Large intestine (tissue), 3 donors: ENCODE results near the gene PRUNE2. TPM values are rescaled to one million over a fixed set of nuclear protein-coding genes. Genes with fewer than 3 reads are reported as not detected.

Source experiments
- DNase-seq, 2 donors: peaks; one replicate each; pipeline versions ENCODE4 v3.0.0 to v3.0.0-alpha.2; 2013
- H3K27ac ChIP-seq: one replicate; pipeline ENCODE4 v1.5.1; 2013; ENCODE audit warnings: low read length
- H3K27me3 ChIP-seq: 2 replicates; pipeline ENCODE4 v1.6.1; 2013; ENCODE audit warnings: low read length; ENCODE audit not compliant: control insufficient read depth, insufficient read depth
- H3K36me3 ChIP-seq: 2 replicates; pipeline ENCODE4 v1.6.1; 2013; ENCODE audit warnings: low read length; ENCODE audit not compliant: control insufficient read depth, insufficient read depth
- H3K4me1 ChIP-seq: one replicate; pipeline ENCODE4 v1.6.1; 2013; ENCODE audit warnings: low read length; ENCODE audit not compliant: control insufficient read depth, insufficient read depth
- H3K4me3 ChIP-seq: one replicate; pipeline ENCODE4 v1.5.1; 2013; ENCODE audit warnings: low read length
- H3K9me3 ChIP-seq: one replicate; pipeline ENCODE4 v1.6.1; 2013; ENCODE audit warnings: mild to moderate bottlenecking, low read depth, low read length, moderate library complexity; ENCODE audit not compliant: control insufficient read depth
- WGBS: methylation state at CpG from one replicate; pipeline ENCODE4 v1.1.5; 2013; ENCODE audit warnings: low lambda C conversion rate; ENCODE audit not compliant: insufficient coverage; 5-methylcytosine and 5-hydroxymethylcytosine counted together
- polyA plus RNA-seq: library from polyadenylated mRNA; unstranded; fragments of 120-200 nt; gene quantifications from one replicate; pipeline ENCODE4 v1.2.1, GENCODE V29; 2013

Gene PRUNE2
- polyA plus RNA-seq, 1 donor, result 68.1 TPM

DNA sequence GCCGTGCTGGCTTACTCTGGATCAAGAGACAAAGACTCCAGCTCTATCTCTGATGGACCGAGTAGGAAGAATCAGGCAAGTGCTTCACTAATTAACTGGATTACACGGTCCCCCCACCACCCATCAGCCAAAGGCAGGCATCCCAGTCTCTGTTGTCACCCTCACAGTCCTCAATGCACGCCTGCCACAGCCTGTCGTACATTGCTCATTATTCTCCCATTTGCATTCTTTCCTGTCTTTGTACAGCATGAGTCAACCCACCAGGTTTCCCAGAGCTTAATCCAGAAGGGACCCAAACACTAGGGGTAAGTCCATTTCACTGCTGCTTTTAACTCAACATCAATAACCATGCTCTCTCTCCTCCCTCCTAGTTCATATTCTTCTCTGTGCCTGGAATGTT lies 97.3 kb downstream of the PRUNE2 start:
- peaks cover 5% of the 10 kb centered on the region for H3K4me1 ChIP-seq
- no peaks in the 10 kb centered on the region for H3K9me3 ChIP-seq
- no peak overlapping the region for H3K4me3 ChIP-seq
- H3K27ac ChIP-seq, result no peak overlapping the region
- DNase-seq, result no peak
- H3K27me3 ChIP-seq, result no peaks in the 10 kb centered on the region
- no CpG with 5 or more reads among the region's 5 CpGs for WGBS
- H3K36me3 ChIP-seq, result no peaks in the 10 kb centered on the region

DNA sequence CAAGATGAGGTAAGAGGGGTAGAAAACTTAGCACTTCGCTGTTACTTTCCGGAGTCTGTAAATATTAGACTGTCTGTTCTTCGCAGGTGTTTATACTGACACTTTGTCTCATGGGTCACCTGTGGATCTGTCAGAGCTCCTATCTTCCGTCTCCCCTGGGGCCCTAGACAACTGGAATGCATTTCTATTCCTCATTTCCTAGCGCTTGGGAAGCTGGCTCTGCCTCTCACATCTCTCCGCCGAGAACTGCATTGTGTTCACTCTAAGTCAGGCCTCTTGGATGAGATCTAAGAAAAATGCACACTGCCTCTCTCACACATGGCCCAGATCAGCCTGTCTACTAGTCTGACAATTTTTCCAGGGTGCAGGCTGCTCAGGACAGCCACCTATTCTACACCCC lies 102.2 kb downstream of the PRUNE2 start:
- no peaks in the 10 kb centered on the region for H3K27me3 ChIP-seq
- H3K27ac ChIP-seq, result no peak overlapping the region
- no CpG with 5 or more reads among the region's 7 CpGs for WGBS
- no peaks in the 10 kb centered on the region for H3K36me3 ChIP-seq
- no peak overlapping the region for H3K4me3 ChIP-seq
- DNase-seq, result no peak
- H3K4me1 ChIP-seq, result peaks cover 20% of the 10 kb centered on the region
- H3K9me3 ChIP-seq, result no peaks in the 10 kb centered on the region

- Histone ChIP-seq H3K9me3 (no peaks in the 10 kb centered on the region), H3K27ac (no peak overlapping the region), H3K4me3 (no peak overlapping the region), H3K4me1 (peaks cover 24% of the 10 kb centered on the region), H3K36me3 (no peaks in the 10 kb centered on the region), H3K27me3 (no peaks in the 10 kb centered on the region)
- WGBS, result no CpG with 5 or more reads among the region's 2 CpGs
- DNase-seq, result no peak
These were observed 102.8 kb downstream of the PRUNE2 start for GRCh38 chr9:76803083-76803482.

- WGBS, result 43% methylated on average over 1 of the region's 1 CpG
- Histone ChIP-seq H3K4me3 (no peak overlapping the region), H3K36me3 (no peaks in the 10 kb centered on the region), H3K9me3 (no peaks in the 10 kb centered on the region), H3K4me1 (peaks cover 24% of the 10 kb centered on the region), H3K27me3 (no peaks in the 10 kb centered on the region), H3K27ac (no peak overlapping the region)
- no peak for DNase-seq
These were observed 105.0 kb downstream of the PRUNE2 start for GRCh38 chr9:76800901-76801300.

- WGBS, result no CpG with 5 or more reads among the region's 1 CpG
- Histone ChIP-seq H3K4me1 (peaks cover 28% of the 10 kb centered on the region), H3K4me3 (no peak overlapping the region), H3K36me3 (no peaks in the 10 kb centered on the region), H3K27ac (no peak overlapping the region), H3K9me3 (no peaks in the 10 kb centered on the region), H3K27me3 (no peaks in the 10 kb centered on the region)
- DNase-seq, result peak; percentile 51 to 81
These were observed 106.4 kb downstream of the PRUNE2 start for GRCh38 chr9:76799473-76799872.

GRCh38 chr9:76798527-76798926 lies 107.4 kb downstream of the PRUNE2 start:
- no peaks in the 10 kb centered on the region for H3K36me3 ChIP-seq
- no peak overlapping the region for H3K4me3 ChIP-seq
- peaks cover 22% of the 10 kb centered on the region for H3K4me1 ChIP-seq
- H3K27ac ChIP-seq, result peak overlapping the region; percentile 32
- no peaks in the 10 kb centered on the region for H3K27me3 ChIP-seq
- no peaks in the 10 kb centered on the region for H3K9me3 ChIP-seq
- WGBS, result no CpG with 5 or more reads among the region's 2 CpGs
- no peak for DNase-seq

GRCh38 chr9:76796296-76796695 lies 109.6 kb downstream of the PRUNE2 start:
- no peaks in the 10 kb centered on the region for H3K27me3 ChIP-seq
- H3K4me1 ChIP-seq, result peaks cover 24% of the 10 kb centered on the region
- H3K4me3 ChIP-seq, result no peak overlapping the region
- H3K9me3 ChIP-seq, result no peaks in the 10 kb centered on the region
- no peak for DNase-seq
- H3K27ac ChIP-seq, result no peak overlapping the region
- H3K36me3 ChIP-seq, result no peaks in the 10 kb centered on the region
- WGBS, result 20% methylated on average over 1 of the region's 5 CpGs

GRCh38 chr9:76793784-76794431 lies 112.0 kb downstream of the PRUNE2 start:
- H3K4me1 ChIP-seq, result peaks cover 37% of the 10 kb centered on the region
- H3K36me3 ChIP-seq, result no peaks in the 10 kb centered on the region
- 60% methylated on average over 1 of the region's 15 CpGs for WGBS
- no peaks in the 10 kb centered on the region for H3K27me3 ChIP-seq
- no peak for DNase-seq
- no peak overlapping the region for H3K4me3 ChIP-seq
- no peak overlapping the region for H3K27ac ChIP-seq
- H3K9me3 ChIP-seq, result no peaks in the 10 kb centered on the region

- Histone ChIP-seq H3K27ac (peak overlapping the region; percentile 80), H3K9me3 (no peaks in the 10 kb centered on the region), H3K4me3 (no peak overlapping the region), H3K36me3 (no peaks in the 10 kb centered on the region), H3K4me1 (peaks cover 32% of the 10 kb centered on the region), H3K27me3 (no peaks in the 10 kb centered on the region)
- peak; percentile 82 to 94 for DNase-seq
- no CpG with 5 or more reads among the region's 1 CpG for WGBS
These were observed 116.1 kb downstream of the PRUNE2 start for GRCh38 chr9:76789840-76790239.

GRCh38 chr9:76787677-76788076 lies 118.2 kb downstream of the PRUNE2 start:
- no peaks in the 10 kb centered on the region for H3K9me3 ChIP-seq
- H3K27me3 ChIP-seq, result no peaks in the 10 kb centered on the region
- no peaks in the 10 kb centered on the region for H3K36me3 ChIP-seq
- no peak overlapping the region for H3K27ac ChIP-seq
- WGBS, result 80% methylated on average over 1 of the region's 11 CpGs
- peaks cover 26% of the 10 kb centered on the region for H3K4me1 ChIP-seq
- no peak overlapping the region for H3K4me3 ChIP-seq
- no peak for DNase-seq

DNA sequence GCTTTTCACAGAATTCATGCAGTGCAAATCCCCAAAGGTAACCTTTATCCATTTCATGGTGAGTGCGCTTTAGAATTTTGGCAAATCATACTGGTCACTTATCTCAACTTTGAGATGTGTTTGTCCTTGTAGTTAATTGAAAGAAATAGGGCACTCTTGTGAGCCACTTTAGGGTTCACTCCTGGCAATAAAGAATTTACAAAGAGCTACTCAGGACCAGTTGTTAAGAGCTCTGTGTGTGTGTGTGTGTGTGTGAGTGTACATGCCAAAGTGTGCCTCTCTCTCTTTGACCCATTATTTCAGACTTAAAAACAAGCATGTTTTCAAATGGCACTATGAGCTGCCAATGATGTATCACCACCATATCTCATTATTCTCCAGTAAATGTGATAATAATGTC lies 120.4 kb downstream of the PRUNE2 start:
- no peaks in the 10 kb centered on the region for H3K9me3 ChIP-seq
- no peaks in the 10 kb centered on the region for H3K36me3 ChIP-seq
- no peaks in the 10 kb centered on the region for H3K27me3 ChIP-seq
- no peak overlapping the region for H3K4me3 ChIP-seq
- no peak for DNase-seq
- H3K4me1 ChIP-seq, result peaks cover 17% of the 10 kb centered on the region
- WGBS, result 86% methylated on average over 1 of the region's 1 CpG
- H3K27ac ChIP-seq, result no peak overlapping the region
